Measurements from ENCODE around the gene USP20.
A peak's percentile ranks its signal among the peaks of the same experiment; 100 is the strongest.
"Not testable (repeated sequence)": the region's sequence is repeated elsewhere in the genome, so short reads cannot be mapped to it uniquely, and the experiment has no call there.

The USP20 gene

GRCh38 chr9:129876815-129877214, 41.6 kb downstream of the USP20 start:
- no peak for DNase-seq

- DNase-seq = no peak
Measured at GRCh38 chr9:129878291-129878690, 43.0 kb downstream of the USP20 start.

- no peak for DNase-seq
Measured at GRCh38 chr9:129879103-129879699, 43.9 kb downstream of the USP20 start.

- DNase-seq = no peak
Measured at GRCh38 chr9:129879991-129880653, 44.9 kb downstream of the USP20 start.

GRCh38 chr9:129880654-129881546, 45.6 kb downstream of the USP20 start:
- no peak for DNase-seq

GRCh38 chr9:129881547-129882324, 46.5 kb downstream of the USP20 start:
- DNase-seq = no peak

- DNase-seq = peak; percentile 78
Measured at GRCh38 chr9:129884220-129885017, 49.2 kb downstream of the USP20 start.

- no peak for DNase-seq
Measured at GRCh38 chr9:129885018-129885669, 49.9 kb downstream of the USP20 start.

GRCh38 chr9:129885670-129886106, 50.4 kb downstream of the USP20 start:
- peak; percentile 77 for DNase-seq

- DNase-seq = no peak
Measured at GRCh38 chr9:129886226-129887174, 51.2 kb downstream of the USP20 start.

GRCh38 chr9:129887334-129888292, 52.4 kb downstream of the USP20 start:
- no peak for DNase-seq

GRCh38 chr9:129888293-129889121, 53.2 kb downstream of the USP20 start:
- no peak for DNase-seq

GRCh38 chr9:129889122-129889940, 54.1 kb downstream of the USP20 start:
- DNase-seq = no peak

GRCh38 chr9:129889941-129890717, 54.9 kb downstream of the USP20 start:
- DNase-seq = no peak

- not testable (repeated sequence) for DNase-seq
Measured at GRCh38 chr9:129890718-129891299, 55.6 kb downstream of the USP20 start.

- DNase-seq = no peak
Measured at GRCh38 chr9:129891569-129891968, 56.3 kb downstream of the USP20 start.

All from NCI-H2171 (cell line).